Measurements from ENCODE around the gene SUN3. TPM values are rescaled to one million over a fixed set of nuclear protein-coding genes. Genes with fewer than 3 reads are reported as not detected.

The SUN3 gene
- not detected for polyA plus RNA-seq (2013, experiment 1 of 4)
- polyA plus RNA-seq (2013, experiment 2 of 4): not detected
- polyA plus RNA-seq (2013, experiment 3 of 4): not detected
- polyA plus RNA-seq (2013, experiment 4 of 4): not detected

- peaks cover 2% of the 10 kb centered on the region for H3K9me3 ChIP-seq (ENCODE audit: control insufficient read depth, low read length)
- H3K27me3 ChIP-seq (ENCODE audit: control insufficient read depth, insufficient read depth, low read length, poor library complexity, severe bottlenecking): peaks cover 21% of the 10 kb centered on the region
- 92 to 97% methylated on average over 5 to 6 of the region's 6 CpGs for WGBS, 2 experiments
- no peak within 1 kb of the TSS for H3K27ac ChIP-seq (ENCODE audit: insufficient read depth, low read depth, low read length, poor library complexity, severe bottlenecking)
- no peaks in the 10 kb centered on the region for H3K4me1 ChIP-seq (ENCODE audit: control insufficient read depth, insufficient read depth, low read length)
- H3K36me3 ChIP-seq (ENCODE audit: control insufficient read depth, insufficient read depth, low read length): no peaks in the 10 kb centered on the region
- H3K4me3 ChIP-seq (ENCODE audit: insufficient read depth, low read depth, low read length): no peak within 1 kb of the TSS
Observed at GRCh38 chr7:48028938-48029337, at the start of gene SUN3. SUN3 (minus strand) TSS chr7:48029107; CDS start chr7:48028938, 169 bp downstream.

DNA sequence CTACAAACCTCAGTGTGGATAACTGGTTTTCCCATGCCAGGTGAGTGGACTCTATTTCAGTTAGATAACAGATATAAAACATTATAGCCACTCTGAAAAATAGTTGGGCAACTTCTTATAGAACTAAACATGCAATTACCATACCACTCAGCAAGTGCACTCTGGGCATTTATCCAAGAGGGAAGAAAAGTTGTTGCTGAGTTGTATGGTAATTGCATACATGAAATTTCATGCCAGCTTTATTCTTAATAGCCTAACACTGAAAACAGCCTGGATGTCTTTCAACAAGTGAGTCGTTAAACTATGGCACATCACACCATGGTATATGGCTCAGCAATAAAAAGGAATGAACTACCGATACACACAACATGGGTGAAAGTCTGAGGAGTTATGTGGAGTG is 49.6 kb upstream of the SUN3 start:
- Histone ChIP-seq H3K36me3 (ENCODE audit: control insufficient read depth, insufficient read depth, low read length) (no peaks in the 10 kb centered on the region), H3K4me3 (ENCODE audit: insufficient read depth, low read depth, low read length) (no peak overlapping the region), H3K4me1 (ENCODE audit: control insufficient read depth, insufficient read depth, low read length) (no peaks in the 10 kb centered on the region), H3K9me3 (ENCODE audit: control insufficient read depth, low read length) (no peaks in the 10 kb centered on the region), H3K27ac (ENCODE audit: insufficient read depth, low read depth, low read length, poor library complexity, severe bottlenecking) (no peak overlapping the region), H3K27me3 (ENCODE audit: control insufficient read depth, insufficient read depth, low read length, poor library complexity, severe bottlenecking) (no peaks in the 10 kb centered on the region)
- 100% methylated on average over 2 of the region's 2 CpGs for WGBS, 2 experiments

DNA sequence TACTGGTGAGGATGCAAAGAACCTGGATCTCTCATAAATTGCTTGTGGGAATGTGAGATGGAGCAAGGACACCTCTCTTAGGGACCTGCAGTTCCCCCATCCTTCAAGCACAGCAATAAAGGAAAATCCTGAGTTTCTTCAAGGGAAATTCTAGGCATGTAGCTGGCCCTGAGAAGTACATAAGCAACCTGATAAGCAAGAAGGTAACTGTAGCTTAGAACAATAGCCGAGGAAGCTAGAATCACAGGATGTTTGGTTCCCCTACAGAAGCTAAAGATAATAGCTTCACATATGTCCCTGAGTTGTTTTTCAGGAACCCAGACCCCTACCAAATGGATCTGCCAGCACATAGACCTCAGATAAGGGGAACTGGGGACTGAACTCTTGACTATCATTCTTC is 48.5 kb upstream of the SUN3 start:
- H3K9me3 ChIP-seq (ENCODE audit: control insufficient read depth, low read length): no peaks in the 10 kb centered on the region
- WGBS, 2 experiments: 90 to 96% methylated on average over 1 of the region's 1 CpG
- no peaks in the 10 kb centered on the region for H3K36me3 ChIP-seq (ENCODE audit: control insufficient read depth, insufficient read depth, low read length)
- no peaks in the 10 kb centered on the region for H3K27me3 ChIP-seq (ENCODE audit: control insufficient read depth, insufficient read depth, low read length, poor library complexity, severe bottlenecking)
- no peaks in the 10 kb centered on the region for H3K4me1 ChIP-seq (ENCODE audit: control insufficient read depth, insufficient read depth, low read length)
- H3K4me3 ChIP-seq (ENCODE audit: insufficient read depth, low read depth, low read length): no peak overlapping the region
- no peak overlapping the region for H3K27ac ChIP-seq (ENCODE audit: insufficient read depth, low read depth, low read length, poor library complexity, severe bottlenecking)

DNA sequence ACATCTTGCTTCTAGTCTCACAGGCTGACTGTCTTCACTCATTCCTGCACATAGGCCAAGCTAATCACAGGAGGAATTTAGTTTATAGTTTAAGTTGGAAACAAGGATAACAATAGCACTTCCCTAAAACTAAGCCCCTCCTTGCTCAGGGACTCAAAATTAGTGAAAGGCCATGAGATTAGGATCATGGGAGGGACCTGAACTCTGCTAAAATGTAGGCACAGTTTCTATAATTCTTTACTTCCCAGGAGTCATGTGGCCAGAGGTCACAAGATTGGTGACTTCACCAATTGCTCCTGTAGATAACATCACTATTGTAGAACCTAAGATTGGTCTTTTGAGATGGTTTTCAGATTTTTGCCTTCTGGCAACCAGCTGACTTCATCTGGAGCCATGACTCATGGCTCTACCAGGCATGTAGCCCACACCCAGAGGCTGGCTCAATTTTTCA is 45.3 kb upstream of the SUN3 start:
- no peak overlapping the region for H3K4me3 ChIP-seq (ENCODE audit: insufficient read depth, low read depth, low read length)
- H3K36me3 ChIP-seq (ENCODE audit: control insufficient read depth, insufficient read depth, low read length): no peaks in the 10 kb centered on the region
- no peaks in the 10 kb centered on the region for H3K4me1 ChIP-seq (ENCODE audit: control insufficient read depth, insufficient read depth, low read length)
- no peaks in the 10 kb centered on the region for H3K9me3 ChIP-seq (ENCODE audit: control insufficient read depth, low read length)
- no peaks in the 10 kb centered on the region for H3K27me3 ChIP-seq (ENCODE audit: control insufficient read depth, insufficient read depth, low read length, poor library complexity, severe bottlenecking)
- H3K27ac ChIP-seq (ENCODE audit: insufficient read depth, low read depth, low read length, poor library complexity, severe bottlenecking): no peak overlapping the region

DNA sequence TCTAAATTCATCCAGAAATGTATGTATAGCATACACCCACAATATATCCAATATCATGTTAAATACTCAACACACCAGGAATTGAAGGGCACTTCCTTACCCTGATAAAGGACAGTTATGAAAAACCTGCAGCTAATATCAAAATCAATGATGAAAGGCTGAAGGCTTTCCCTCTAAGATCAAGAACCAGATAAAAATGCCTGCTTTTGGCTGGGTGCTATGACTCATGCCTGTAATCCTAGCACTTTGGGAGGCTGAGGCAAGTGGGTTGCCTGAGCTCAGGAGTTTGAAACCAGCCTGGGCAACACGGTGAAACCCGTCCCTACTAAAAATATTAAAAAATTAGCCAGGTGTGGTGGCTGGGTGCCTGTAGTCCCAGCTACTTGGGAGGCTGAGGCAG is 38.6 kb upstream of the SUN3 start:
- H3K4me1 ChIP-seq (ENCODE audit: control insufficient read depth, insufficient read depth, low read length): no peaks in the 10 kb centered on the region
- H3K36me3 ChIP-seq (ENCODE audit: control insufficient read depth, insufficient read depth, low read length): no peaks in the 10 kb centered on the region
- no peaks in the 10 kb centered on the region for H3K9me3 ChIP-seq (ENCODE audit: control insufficient read depth, low read length)
- no peaks in the 10 kb centered on the region for H3K27me3 ChIP-seq (ENCODE audit: control insufficient read depth, insufficient read depth, low read length, poor library complexity, severe bottlenecking)
- no peak overlapping the region for H3K27ac ChIP-seq (ENCODE audit: insufficient read depth, low read depth, low read length, poor library complexity, severe bottlenecking)
- whole genome bisulfite sequencing, 2 experiments: 77 to 82% methylated on average over 2 of the region's 2 CpGs
- H3K4me3 ChIP-seq (ENCODE audit: insufficient read depth, low read depth, low read length): no peak overlapping the region

DNA sequence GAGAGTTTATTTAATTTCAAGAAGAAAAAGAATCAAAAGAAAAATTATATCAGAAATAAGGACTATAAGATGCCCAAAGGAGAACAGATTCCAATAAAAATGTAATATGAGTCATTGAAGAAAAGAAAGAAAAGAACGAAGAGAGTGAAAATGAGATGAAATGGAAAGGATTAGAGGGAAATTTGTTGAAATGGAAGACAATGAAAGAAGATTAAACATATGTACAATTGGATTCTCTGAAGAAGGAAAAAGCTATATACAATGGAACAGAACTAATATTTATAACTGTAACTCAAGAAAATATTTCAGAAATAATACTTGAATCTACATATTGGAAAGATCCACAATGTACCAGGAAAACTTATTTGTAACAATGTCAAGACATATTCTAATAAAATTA is 35.1 kb upstream of the SUN3 start:
- 94 to 100% methylated on average over 1 of the region's 1 CpG for WGBS, 2 experiments

DNA sequence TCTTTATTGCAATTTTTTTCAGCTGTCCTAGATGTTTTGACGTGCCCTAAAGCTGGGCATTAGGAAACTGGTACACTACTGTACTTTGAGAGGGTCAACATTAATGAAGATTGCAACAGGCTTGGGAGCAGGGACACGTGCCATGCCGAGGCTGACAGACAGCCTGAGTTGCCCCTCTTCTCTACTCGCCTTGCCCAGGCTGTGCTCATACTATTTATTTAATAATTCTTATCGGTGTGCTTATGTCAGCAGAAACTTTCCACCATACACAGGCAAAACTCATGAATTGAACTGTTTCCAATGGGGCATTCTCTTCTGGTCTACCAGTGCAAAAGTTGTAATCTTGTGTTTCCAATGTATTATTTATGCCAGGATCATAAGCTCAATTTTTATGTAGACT is 30.8 kb upstream of the SUN3 start:
- Histone ChIP-seq H3K9me3 (ENCODE audit: control insufficient read depth, low read length) (no peaks in the 10 kb centered on the region), H3K27ac (ENCODE audit: insufficient read depth, low read depth, low read length, poor library complexity, severe bottlenecking) (no peak overlapping the region), H3K27me3 (ENCODE audit: control insufficient read depth, insufficient read depth, low read length, poor library complexity, severe bottlenecking) (no peaks in the 10 kb centered on the region), H3K4me3 (ENCODE audit: insufficient read depth, low read depth, low read length) (no peak overlapping the region), H3K36me3 (ENCODE audit: control insufficient read depth, insufficient read depth, low read length) (no peaks in the 10 kb centered on the region), H3K4me1 (ENCODE audit: control insufficient read depth, insufficient read depth, low read length) (no peaks in the 10 kb centered on the region)
- 93 to 94% methylated on average over 5 of the region's 5 CpGs for WGBS, 2 experiments

More for the DNA sequence above, 35.1 kb upstream of the SUN3 start:
- Histone ChIP-seq H3K4me3 (ENCODE audit: insufficient read depth, low read depth, low read length) (no peak overlapping the region), H3K36me3 (ENCODE audit: control insufficient read depth, insufficient read depth, low read length) (no peaks in the 10 kb centered on the region), H3K9me3 (ENCODE audit: control insufficient read depth, low read length) (no peaks in the 10 kb centered on the region), H3K27me3 (ENCODE audit: control insufficient read depth, insufficient read depth, low read length, poor library complexity, severe bottlenecking) (no peaks in the 10 kb centered on the region), H3K4me1 (ENCODE audit: control insufficient read depth, insufficient read depth, low read length) (no peaks in the 10 kb centered on the region), H3K27ac (ENCODE audit: insufficient read depth, low read depth, low read length, poor library complexity, severe bottlenecking) (no peak overlapping the region)

DNA sequence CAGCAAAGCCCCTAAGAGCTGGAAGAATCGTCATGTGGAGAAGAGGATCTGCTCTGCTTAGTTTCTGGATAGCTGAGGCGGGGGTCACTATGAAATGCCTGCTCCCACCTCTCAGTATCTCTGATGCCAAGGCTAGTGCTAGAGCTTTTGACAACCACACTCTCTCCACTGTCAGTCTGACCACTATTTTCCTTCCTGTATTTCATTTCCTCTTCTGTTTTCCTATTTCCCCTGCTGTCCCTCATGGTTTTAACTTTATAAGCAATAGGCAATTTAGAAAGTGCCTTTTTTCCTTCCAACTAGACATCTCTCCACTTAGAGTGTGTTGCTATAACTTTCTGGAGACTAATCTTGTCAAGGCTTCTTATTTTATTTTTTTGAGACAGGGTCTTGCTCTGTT is 30.1 kb upstream of the SUN3 start:
- WGBS, 2 experiments: 92 to 93% methylated on average over 2 of the region's 2 CpGs
- Histone ChIP-seq H3K27me3 (ENCODE audit: control insufficient read depth, insufficient read depth, low read length, poor library complexity, severe bottlenecking) (no peaks in the 10 kb centered on the region), H3K36me3 (ENCODE audit: control insufficient read depth, insufficient read depth, low read length) (no peaks in the 10 kb centered on the region), H3K4me1 (ENCODE audit: control insufficient read depth, insufficient read depth, low read length) (no peaks in the 10 kb centered on the region), H3K9me3 (ENCODE audit: control insufficient read depth, low read length) (no peaks in the 10 kb centered on the region), H3K4me3 (ENCODE audit: insufficient read depth, low read depth, low read length) (no peak overlapping the region), H3K27ac (ENCODE audit: insufficient read depth, low read depth, low read length, poor library complexity, severe bottlenecking) (no peak overlapping the region)

- Histone ChIP-seq H3K27ac (ENCODE audit: insufficient read depth, low read depth, low read length, poor library complexity, severe bottlenecking) (no peak overlapping the region), H3K36me3 (ENCODE audit: control insufficient read depth, insufficient read depth, low read length) (no peaks in the 10 kb centered on the region), H3K4me1 (ENCODE audit: control insufficient read depth, insufficient read depth, low read length) (no peaks in the 10 kb centered on the region), H3K4me3 (ENCODE audit: insufficient read depth, low read depth, low read length) (no peak overlapping the region), H3K9me3 (ENCODE audit: control insufficient read depth, low read length) (no peaks in the 10 kb centered on the region), H3K27me3 (ENCODE audit: control insufficient read depth, insufficient read depth, low read length, poor library complexity, severe bottlenecking) (no peaks in the 10 kb centered on the region)
- 73 to 93% methylated on average over 2 of the region's 2 CpGs for WGBS, 2 experiments
Observed at GRCh38 chr7:48053736-48054135, 24.8 kb upstream of the SUN3 start.

GRCh38 chr7:48052748-48053147 is 23.8 kb upstream of the SUN3 start:
- Histone ChIP-seq H3K4me1 (ENCODE audit: control insufficient read depth, insufficient read depth, low read length) (no peaks in the 10 kb centered on the region), H3K27ac (ENCODE audit: insufficient read depth, low read depth, low read length, poor library complexity, severe bottlenecking) (no peak overlapping the region), H3K27me3 (ENCODE audit: control insufficient read depth, insufficient read depth, low read length, poor library complexity, severe bottlenecking) (no peaks in the 10 kb centered on the region), H3K9me3 (ENCODE audit: control insufficient read depth, low read length) (no peaks in the 10 kb centered on the region), H3K4me3 (ENCODE audit: insufficient read depth, low read depth, low read length) (no peak overlapping the region), H3K36me3 (ENCODE audit: control insufficient read depth, insufficient read depth, low read length) (no peaks in the 10 kb centered on the region)
- 88 to 94% methylated on average over 7 to 8 of the region's 8 CpGs for WGBS, 2 experiments

- H3K9me3 ChIP-seq (ENCODE audit: control insufficient read depth, low read length): no peaks in the 10 kb centered on the region
- H3K27ac ChIP-seq (ENCODE audit: insufficient read depth, low read depth, low read length, poor library complexity, severe bottlenecking): no peak overlapping the region
- no peaks in the 10 kb centered on the region for H3K36me3 ChIP-seq (ENCODE audit: control insufficient read depth, insufficient read depth, low read length)
- 91 to 92% methylated on average over 8 of the region's 8 CpGs for WGBS, 2 experiments
- no peak overlapping the region for H3K4me3 ChIP-seq (ENCODE audit: insufficient read depth, low read depth, low read length)
- H3K27me3 ChIP-seq (ENCODE audit: control insufficient read depth, insufficient read depth, low read length, poor library complexity, severe bottlenecking): no peaks in the 10 kb centered on the region
- H3K4me1 ChIP-seq (ENCODE audit: control insufficient read depth, insufficient read depth, low read length): no peaks in the 10 kb centered on the region
Observed at GRCh38 chr7:48049850-48050249, 20.9 kb upstream of the SUN3 start.

Data from ectodermal cell (in vitro differentiated cells).